NK-92 (cell line): ENCODE data around the gene RXFP4.

Source experiments
- DNase-seq: peaks from one replicate; lab custom pipeline; 2025; ENCODE audit not compliant: unreplicated experiment; lab: John Stamatoyannopoulos, UW

Gene RXFP4

GRCh38 chr1:155957411-155957915, 16.0 kb downstream of the RXFP4 start:
- no peak for DNase-seq

GRCh38 chr1:155960081-155960745, 18.8 kb downstream of the RXFP4 start:
- DNase-seq: no peak

GRCh38 chr1:155961937-155962336, 20.5 kb downstream of the RXFP4 start:
- no peak for DNase-seq

- no peak for DNase-seq
Observed at GRCh38 chr1:155962599-155963211, 21.3 kb downstream of the RXFP4 start.

- no peak for DNase-seq
Observed at GRCh38 chr1:155964193-155964592, 22.8 kb downstream of the RXFP4 start.

- no peak for DNase-seq
Observed at GRCh38 chr1:155966135-155966534, 24.7 kb downstream of the RXFP4 start.

GRCh38 chr1:155966750-155967149, 25.3 kb downstream of the RXFP4 start:
- no peak for DNase-seq

GRCh38 chr1:155967341-155968050, 26.1 kb downstream of the RXFP4 start:
- no peak for DNase-seq

- DNase-seq: no peak
Observed at GRCh38 chr1:155968051-155968400, 26.6 kb downstream of the RXFP4 start.

GRCh38 chr1:155968670-155969069, 27.2 kb downstream of the RXFP4 start:
- no peak for DNase-seq

- no peak for DNase-seq
Observed at GRCh38 chr1:155969377-155969791, 27.9 kb downstream of the RXFP4 start.

GRCh38 chr1:155970531-155971167, 29.2 kb downstream of the RXFP4 start:
- no peak for DNase-seq

- no peak for DNase-seq
Observed at GRCh38 chr1:155971910-155972809, 30.7 kb downstream of the RXFP4 start.

GRCh38 chr1:155973723-155974122, 32.3 kb downstream of the RXFP4 start:
- DNase-seq: no peak

GRCh38 chr1:155974208-155975115, 33.0 kb downstream of the RXFP4 start:
- DNase-seq: no peak

GRCh38 chr1:155975375-155976061, 34.1 kb downstream of the RXFP4 start:
- DNase-seq: no peak

- DNase-seq: no peak
Observed at GRCh38 chr1:155976062-155976912, 34.8 kb downstream of the RXFP4 start.
